GM12878 (cell line): ENCODE measurements around the gene KCNMB2. TPM values are rescaled to one million over a fixed set of nuclear protein-coding genes. Genes with fewer than 3 reads are reported as not detected.
A peak's percentile ranks its signal among the peaks of the same experiment; 100 is the strongest.

Experiments
- ATAC-seq: fragments of 200-7000 bp; cut with Tn5 transposase; 3 replicates; pipeline ENCODE4 v1.9.1; 2020; ENCODE audit warnings: mild to moderate bottlenecking, moderate library complexity
- BruUV-seq: library from RNA; stranded (reverse); fragments of 400-500 nt; replicated peaks from 2 replicates; lab custom pipeline; 2021; lab: Mats Ljungman, UMichigan
- CTCF ChIA-PET: fragments of 300-600 bp; sonication (Branson Sonifier 250); formaldehyde crosslinking; extraction: SDS; loops from one replicate; lab custom pipeline; 2021; ENCODE audit warnings: inconsistent platforms; lab: Yijun Ruan, JAX
- POLR2A ChIA-PET: fragments of 350-600 bp; formaldehyde crosslinking; extraction: SDS; loops from one replicate; lab custom pipeline; 2021; ENCODE audit warnings: inconsistent platforms; lab: Charles Lee
- RAD21 ChIA-PET: fragments of 300-600 bp; sonication (Branson Sonifier 250); formaldehyde crosslinking; loops from one replicate; lab custom pipeline; 2023; ENCODE audit warnings: antibody characterized with exemption; ENCODE audit not compliant: unreplicated experiment; lab: Charles Lee
- SMC1A ChIA-PET: fragments of 300-600 bp; sonication (Branson Sonifier 250); formaldehyde crosslinking; loops from one replicate; lab custom pipeline; 2023; ENCODE audit not compliant: unreplicated experiment, uncharacterized antibody; lab: Charles Lee
- DNase-seq: peaks from one replicate; pipeline ENCODE4 v3.0.0-alpha.2; 2011; ENCODE audit warnings: low read depth, low spot score
- FAIRE-seq: peaks from 3 replicates; lab custom pipeline; 2011; peaks lifted over from hg19 to GRCh38; lab: Jason Lieb, UNC
- H2AFZ ChIP-seq: 2 replicates; pipeline ENCODE4 v1.6.0; 2011; ENCODE audit warnings: low read depth, low read length, control low read depth; ENCODE audit not compliant: control insufficient read depth
- H3K27ac ChIP-seq: 2 replicates; pipeline ENCODE4 v1.5.1; 2011; ENCODE audit warnings: control low read depth; ENCODE audit not compliant: control insufficient read depth, insufficient read depth
- H3K27me3 ChIP-seq, 2 experiments: replicated peaks in 1 of 2; 2 replicates each; pipeline versions ENCODE4 v1.6.0 to v1.6.1; 2011; ENCODE audit warnings: low read length in 1 of 2; ENCODE audit not compliant: control insufficient read depth in 2 of 2, insufficient read depth in 2 of 2
- H3K36me3 ChIP-seq, 2 experiments: 2 replicates each; pipeline ENCODE4 v1.5.1; 2011; ENCODE audit warnings: low read length in 1 of 2; ENCODE audit not compliant: control insufficient read depth in 2 of 2, insufficient read depth in 2 of 2
- H3K4me1 ChIP-seq: 2 replicates; pipeline ENCODE4 v1.6.1; 2011; ENCODE audit warnings: mild to moderate bottlenecking, low read length, moderate library complexity, mixed read lengths; ENCODE audit not compliant: control insufficient read depth, insufficient read depth
- H3K4me2 ChIP-seq: 2 replicates; pipeline ENCODE4 v1.6.0; 2011; ENCODE audit warnings: control low read depth; ENCODE audit not compliant: control insufficient read depth, insufficient read depth
- H3K4me3 ChIP-seq: fragments of 200-600 bp; sonication (generic); 2 replicates; pipeline ENCODE4 v1.5.1; 2016
- H3K79me2 ChIP-seq: 2 replicates; pipeline ENCODE4 v1.6.0; 2011; ENCODE audit warnings: low read length; ENCODE audit not compliant: control insufficient read depth, insufficient read depth
- H3K9ac ChIP-seq: 2 replicates; pipeline ENCODE4 v1.8.0; 2011; ENCODE audit warnings: low read length, control low read depth, mixed read lengths; ENCODE audit not compliant: control insufficient read depth, insufficient read depth
- H3K9me3 ChIP-seq: replicated peaks from 3 replicates; pipeline ENCODE4 v1.5.1; 2011; ENCODE audit warnings: mild to moderate bottlenecking, low read length; ENCODE audit not compliant: control insufficient read depth, insufficient read depth
- H4K20me1 ChIP-seq: 2 replicates; pipeline ENCODE4 v1.6.0; 2011; ENCODE audit not compliant: control insufficient read depth, insufficient read depth
- BMI1 ChIP-seq: fragments of 450-650 bp; IDR thresholded peaks from 2 replicates; pipeline ENCODE4 v1.6.1; 2016; ENCODE audit warnings: mild to moderate bottlenecking, moderate library complexity, borderline replicate concordance
- CEBPB ChIP-seq, 2 experiments: fragments of 150-350 bp in 1 of 2; IDR thresholded peaks; 2 replicates each; pipeline ENCODE4 v1.6.1; 2012 to 2014; ENCODE audit warnings: low read depth in 2 of 2, low read length in 2 of 2, borderline replicate concordance in 1 of 2, inconsistent platforms in 1 of 2
- CHD1 ChIP-seq: IDR thresholded peaks from 2 replicates; pipeline ENCODE4 v1.6.1; 2012; ENCODE audit warnings: low read depth, low read length, improper control_type of control experiment
- CREB1 ChIP-seq: IDR thresholded peaks from 2 replicates; pipeline ENCODE4 v1.6.1; 2012; ENCODE audit warnings: low read depth, mild to moderate bottlenecking, inconsistent platforms
- CTCF ChIP-seq, 3 experiments: IDR thresholded peaks in 2 of 3; conservative IDR thresholded peaks in 1 of 3; 2 replicates each; pipeline ENCODE4 v1.5.1; 2011; ENCODE audit warnings: low read depth in 3 of 3, low read length in 3 of 3, mild to moderate bottlenecking in 3 of 3, control low read depth in 2 of 3, moderate library complexity in 2 of 3, inconsistent platforms in 1 of 3, mixed read lengths in 1 of 3; ENCODE audit not compliant: control insufficient read depth in 2 of 3, insufficient read depth in 1 of 3; ENCODE audit errors: extremely low read depth in 1 of 3
- EED ChIP-seq: sonication (generic); IDR thresholded peaks from 2 replicates; pipeline ENCODE4 v1.6.1; 2016; ENCODE audit warnings: antibody characterized with exemption, low read depth
- MYB ChIP-seq: fragments of 150-350 bp; IDR thresholded peaks from 2 replicates; pipeline ENCODE4 v1.6.1; 2014; ENCODE audit warnings: mild to moderate bottlenecking, low read depth, low read length, borderline replicate concordance
- PBX3 ChIP-seq: IDR thresholded peaks from 2 replicates; pipeline ENCODE4 v1.6.1; 2011; ENCODE audit warnings: mild to moderate bottlenecking, low read depth, low read length, moderate library complexity; ENCODE audit not compliant: insufficient replicate concordance
- POLR2A ChIP-seq: IDR thresholded peaks from 2 replicates; pipeline ENCODE4 v1.6.1; 2011; ENCODE audit warnings: low read depth, mild to moderate bottlenecking, low read length
- RB1 ChIP-seq: fragments of 450-650 bp; formaldehyde crosslinking; IDR thresholded peaks from 2 replicates; pipeline ENCODE4 v1.6.1; 2017; ENCODE audit warnings: mild to moderate bottlenecking, borderline replicate concordance
- STAT1 ChIP-seq: fragments of 450-650 bp; conservative IDR thresholded peaks from 2 replicates; pipeline ENCODE4 v1.6.1; 2014; ENCODE audit warnings: antibody characterized with exemption, mild to moderate bottlenecking
- TAF1 ChIP-seq: IDR thresholded peaks from 2 replicates; pipeline ENCODE4 v1.6.1; 2011; ENCODE audit warnings: mild to moderate bottlenecking, low read depth, low read length, borderline replicate concordance
- WGBS: methylation state at CpG from one replicate; pipeline ENCODE4 v1.1.6; 2016; ENCODE audit warnings: low lambda C conversion rate; ENCODE audit not compliant: insufficient replicate concordance, insufficient coverage; ENCODE audit errors: missing lambda C conversion rate; 5-methylcytosine and 5-hydroxymethylcytosine counted together
- in situ Hi-C: fragments of 300-500 bp; cut with MboI; formaldehyde crosslinking; loops from 9 replicates; pipeline ENCODE4 v1.14.3; 2018; ENCODE audit warnings: mixed read lengths
- intact Hi-C: fragments of 100-400 bp; cut with micrococcal nuclease; formaldehyde crosslinking; loops from one replicate; pipeline ENCODE4 v1.14.2; 2022; ENCODE audit not compliant: unreplicated experiment
- polyA plus RNA-seq, 11 experiments: library from polyadenylated mRNA; depleted of rRNA in 4 of 11; unstranded in 6 of 11; stranded (reverse) in 5 of 11; fragments of >200 nt; fragmentation: Nextera tagmentation in 4 of 11; fragmentation: Illumina TruSeq in 1 of 11; extraction: Ambion mirVana in 4 of 11; extraction: Trizol in 1 of 11; gene quantifications; 1 replicate in 1 of 11; 2 replicates in 10 of 11; pipeline versions ENCODE4 v1.2.1 to v1.2.3, GENCODE V29; 2011 to 2016; ENCODE audit warnings: inconsistent platforms in 2 of 11, missing spikeins in 2 of 11, low read depth in 1 of 11
- total RNA-seq, 4 experiments: library from RNA; depleted of rRNA in 3 of 4; stranded (reverse); fragments of >200 nt in 3 of 4; fragmentation: Illumina TruSeq in 1 of 4; extraction: Trizol in 1 of 4; gene quantifications; 2 replicates each; pipeline versions ENCODE4 v1.2.1 to v1.2.3, GENCODE V29; 2013 to 2021

KCNMB2 gene
- total and polyA plus RNA-seq, 10 of the 15 experiments (the other 5 are each of a cell fraction or from before 2014, with no cell fraction given): 0.22 to 18.8 (median 11.0) TPM

DNA sequence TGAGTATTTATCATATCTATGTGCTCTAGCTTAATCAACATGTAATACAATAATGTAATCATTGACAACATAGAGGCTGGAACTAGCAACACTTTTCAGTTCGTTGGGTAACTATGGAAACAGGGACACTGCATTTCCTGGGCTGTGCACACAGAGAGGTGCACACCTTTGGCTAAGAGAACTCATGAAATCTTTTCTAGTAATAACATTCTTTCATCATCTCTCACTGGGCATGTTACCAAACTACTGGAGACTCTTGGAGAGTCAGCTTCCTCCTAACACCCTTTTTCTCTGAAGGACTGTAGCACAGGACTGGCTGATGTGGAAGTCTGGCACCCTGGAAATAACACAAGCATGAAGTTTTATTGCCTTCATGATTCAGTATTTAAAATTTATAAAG, 135.6 kb downstream of the KCNMB2 start:
- ChIA-PET POLR2A (no interaction called here), CTCF (no interaction called here), RAD21 (no interaction called here), SMC1A (interaction anchor here (1.0 kb wide), 1 partner anchor 8 kb away, joined by 3 read pairs; no protein-coding TSS in a partner anchor)
- Histone ChIP-seq H3K27me3 (no peaks in the 10 kb centered on the region), H2AFZ (no peak overlapping the region), H3K4me2 (no peak overlapping the region; the same call in 1 of the 2 replicates), H4K20me1 (no peaks in the 10 kb centered on the region), H3K4me3 (no peak overlapping the region), H3K79me2 (no peaks in the 10 kb centered on the region; the same call in 1 of the 2 replicates), H3K36me3 (no peaks in the 10 kb centered on the region), H3K27ac (no peak overlapping the region), H3K9me3 (no peaks in the 10 kb centered on the region; the same call in 2 of the 3 replicates), H3K4me1 (peaks cover 35% of the 10 kb centered on the region), H3K9ac (no peak overlapping the region)
- intact Hi-C loops (loop anchor here (5.0 kb wide), 1 partner anchor 154 kb away; no protein-coding TSS in a partner anchor), in situ Hi-C loops (no loop called here)
- DNase-seq: no peak
- BruUV-seq: no TSS peak
- ATAC-seq: peak; percentile 36
- WGBS: 0% methylated on average over 1 of the region's 1 CpG
- no peak for FAIRE-seq
- 0 out of 2 replicates have a peak, but pooled peaks have one; percentile 22 for TF ChIP-seq BMI1
- no peak for TF ChIP-seq CREB1

DNA sequence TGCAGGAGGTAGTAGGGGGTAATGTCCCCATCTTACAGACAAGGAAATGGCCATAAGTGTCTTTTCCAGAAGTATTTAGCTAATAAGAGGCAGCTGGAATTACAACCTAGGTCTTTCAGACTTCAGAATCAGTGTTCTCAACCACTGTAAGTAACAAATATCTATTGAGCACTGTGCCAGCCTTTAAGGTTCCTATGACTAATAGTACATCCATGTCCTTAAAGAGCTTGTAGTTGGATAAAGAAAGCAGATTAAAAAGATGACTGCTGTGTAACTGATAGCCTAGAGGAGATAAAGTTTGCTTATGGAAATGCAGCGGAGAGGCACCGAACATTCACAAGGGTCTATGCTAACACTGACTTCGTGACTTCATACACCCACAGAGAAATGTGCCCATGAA, 136.0 kb downstream of the KCNMB2 start:
- Histone ChIP-seq H3K4me2 (no peak overlapping the region), H3K4me1 (peaks cover 40% of the 10 kb centered on the region), H3K36me3 (no peaks in the 10 kb centered on the region), H3K27ac (no peak overlapping the region), H4K20me1 (no peaks in the 10 kb centered on the region), H3K27me3 (no peaks in the 10 kb centered on the region), H2AFZ (no peak overlapping the region), H3K9ac (no peak overlapping the region), H3K4me3 (no peak overlapping the region), H3K79me2 (no peaks in the 10 kb centered on the region; the same call in 1 of the 2 replicates), H3K9me3 (no peaks in the 10 kb centered on the region; the same call in 2 of the 3 replicates)
- BruUV-seq: no TSS peak
- no peak for FAIRE-seq
- intact Hi-C loops (loop anchor here (5.0 kb wide), 1 partner anchor 155 kb away; no protein-coding TSS in a partner anchor), in situ Hi-C loops (no loop called here)
- SMC1A ChIA-PET: interaction anchor here (1.0 to 1.6 kb wide), 2 partner anchors 8 to 10 kb away, joined by 3 to 5 read pairs; no protein-coding TSS in a partner anchor
- ATAC-seq: no peak
- 75% methylated on average over 3 of the region's 3 CpGs for WGBS
- CTCF ChIA-PET: no interaction called here
- no peak for DNase-seq
- RAD21 ChIA-PET: no interaction called here
- POLR2A ChIA-PET: interaction anchor here (0.5 kb wide), 1 partner anchor 48 kb away, joined by 3 read pairs; no protein-coding TSS in a partner anchor
- TF ChIP-seq CTCF (IDR thresholded peaks at IDR 0.05 in 2 of 3, conservative IDR thresholded peaks at IDR 0.05 in 1 of 3; ENCODE audit: control insufficient read depth in 2 of 3, extremely low read depth in 1 of 3, insufficient read depth in 1 of 3, low read depth in 3 of 3, low read length in 3 of 3) (no peak), RB1 (no peak), CEBPB (IDR thresholded peaks at IDR 0.05; ENCODE audit: borderline replicate concordance in 1 of 2, low read depth in 2 of 2, low read length in 2 of 2) (no peak), EED (no peak), MYB (no peak), CHD1 (no peak), TAF1 (no peak), PBX3 (no peak), STAT1 (no peak), POLR2A (no peak)
